AG04450 (cell line): Measurements from ENCODE around the gene ILK. TPM values are rescaled to one million over a fixed set of nuclear protein-coding genes. Genes with fewer than 3 reads are reported as not detected.

Source experiments
- CTCF ChIA-PET: fragments of 300-600, 350-600 bp; formaldehyde crosslinking; extraction: SDS; loops from one replicate; lab custom pipeline; 2022; ENCODE audit warnings: antibody characterized with exemption, inconsistent platforms; lab: Charles Lee
- POLR2A ChIA-PET: fragments of 350-600 bp; formaldehyde crosslinking; extraction: SDS; loops from one replicate; lab custom pipeline; 2021; ENCODE audit warnings: antibody characterized with exemption, inconsistent platforms; lab: Yijun Ruan, JAX
- DNase-seq: peaks from one replicate; pipeline ENCODE4 v3.0.0-alpha.2; 2011; ENCODE audit warnings: low read depth, low spot score
- H3K27ac ChIP-seq: one replicate; pipeline ENCODE4 v1.5.1; 2012; ENCODE audit warnings: low read depth, low read length, control low read depth
- H3K27me3 ChIP-seq: one replicate; pipeline ENCODE4 v1.6.0; 2012; ENCODE audit warnings: low read length; ENCODE audit not compliant: control insufficient read depth, insufficient read depth
- H3K4me3 ChIP-seq: 2 replicates; pipeline ENCODE4 v1.5.1; 2011; ENCODE audit warnings: mild to moderate bottlenecking, low read depth, low read length, control low read depth
- H3K9me3 ChIP-seq: 2 replicates; pipeline ENCODE4 v1.5.1; 2012; ENCODE audit warnings: low read length; ENCODE audit not compliant: control insufficient read depth, insufficient read depth
- polyA plus RNA-seq: library from polyadenylated mRNA; depleted of rRNA; stranded (reverse); fragments of >200 nt; gene quantifications from 2 replicates; pipeline ENCODE4 v1.2.3, GENCODE V29; 2011
- TF ChIP-seq, protein P1 (sequence below): IDR thresholded peaks from 2 replicates; pipeline ENCODE4 v1.5.1; 2011; ENCODE audit warnings: low read depth, low read length, control low read depth, inconsistent platforms

Gene ILK
- polyA plus RNA-seq, 1 experiment, result 362 TPM

DNA sequence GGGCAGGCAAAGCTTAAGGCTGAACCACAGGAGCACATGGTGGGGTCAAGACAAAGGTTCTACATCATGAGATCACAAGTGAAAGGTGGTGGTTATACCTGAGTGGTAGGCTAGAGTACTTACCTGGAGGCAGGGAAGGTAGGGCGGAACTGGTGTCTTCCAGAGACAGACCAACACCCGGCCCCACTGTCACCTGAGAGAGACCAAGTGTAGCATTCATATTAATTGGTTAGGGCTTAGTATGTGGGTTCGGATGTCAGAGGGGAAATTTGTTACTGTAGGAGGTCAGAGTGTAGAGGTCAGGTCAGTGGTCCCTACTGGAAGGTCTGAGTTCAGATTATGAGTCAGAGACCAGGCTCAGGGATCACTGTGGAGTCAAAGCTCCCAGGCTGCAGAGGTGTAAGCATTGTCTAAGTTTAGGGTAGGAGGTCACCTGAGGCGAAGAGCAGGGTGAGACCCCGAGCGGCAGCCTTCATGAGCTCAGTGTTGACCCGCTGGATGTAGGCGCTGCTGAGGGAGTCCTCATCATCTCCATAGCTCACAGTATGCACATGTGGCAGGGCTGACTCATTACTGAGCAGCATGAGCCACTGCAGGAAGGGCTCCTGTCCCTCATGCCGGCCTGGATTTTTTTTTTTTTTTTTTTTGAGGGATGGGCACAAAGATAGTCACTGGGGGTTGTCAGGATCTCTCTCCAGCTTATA is 12.5 kb downstream of the ILK start:
- no peak for DNase-seq
- no peak overlapping the region for H3K4me3 ChIP-seq
- CTCF ChIA-PET, result interaction anchor here (1.1 kb wide), 1 partner anchor 68 kb away, joined by 7 read pairs; the partner anchor contains the start of gene MRPL17
- no peak overlapping the region for H3K27ac ChIP-seq
- TF ChIP-seq, protein P1, sequence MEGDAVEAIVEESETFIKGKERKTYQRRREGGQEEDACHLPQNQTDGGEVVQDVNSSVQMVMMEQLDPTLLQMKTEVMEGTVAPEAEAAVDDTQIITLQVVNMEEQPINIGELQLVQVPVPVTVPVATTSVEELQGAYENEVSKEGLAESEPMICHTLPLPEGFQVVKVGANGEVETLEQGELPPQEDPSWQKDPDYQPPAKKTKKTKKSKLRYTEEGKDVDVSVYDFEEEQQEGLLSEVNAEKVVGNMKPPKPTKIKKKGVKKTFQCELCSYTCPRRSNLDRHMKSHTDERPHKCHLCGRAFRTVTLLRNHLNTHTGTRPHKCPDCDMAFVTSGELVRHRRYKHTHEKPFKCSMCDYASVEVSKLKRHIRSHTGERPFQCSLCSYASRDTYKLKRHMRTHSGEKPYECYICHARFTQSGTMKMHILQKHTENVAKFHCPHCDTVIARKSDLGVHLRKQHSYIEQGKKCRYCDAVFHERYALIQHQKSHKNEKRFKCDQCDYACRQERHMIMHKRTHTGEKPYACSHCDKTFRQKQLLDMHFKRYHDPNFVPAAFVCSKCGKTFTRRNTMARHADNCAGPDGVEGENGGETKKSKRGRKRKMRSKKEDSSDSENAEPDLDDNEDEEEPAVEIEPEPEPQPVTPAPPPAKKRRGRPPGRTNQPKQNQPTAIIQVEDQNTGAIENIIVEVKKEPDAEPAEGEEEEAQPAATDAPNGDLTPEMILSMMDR, result no peak
- no peaks in the 10 kb centered on the region for H3K27me3 ChIP-seq
- no peaks in the 10 kb centered on the region; the same call in 1 of the 2 replicates for H3K9me3 ChIP-seq
- POLR2A ChIA-PET, result no interaction called here

DNA sequence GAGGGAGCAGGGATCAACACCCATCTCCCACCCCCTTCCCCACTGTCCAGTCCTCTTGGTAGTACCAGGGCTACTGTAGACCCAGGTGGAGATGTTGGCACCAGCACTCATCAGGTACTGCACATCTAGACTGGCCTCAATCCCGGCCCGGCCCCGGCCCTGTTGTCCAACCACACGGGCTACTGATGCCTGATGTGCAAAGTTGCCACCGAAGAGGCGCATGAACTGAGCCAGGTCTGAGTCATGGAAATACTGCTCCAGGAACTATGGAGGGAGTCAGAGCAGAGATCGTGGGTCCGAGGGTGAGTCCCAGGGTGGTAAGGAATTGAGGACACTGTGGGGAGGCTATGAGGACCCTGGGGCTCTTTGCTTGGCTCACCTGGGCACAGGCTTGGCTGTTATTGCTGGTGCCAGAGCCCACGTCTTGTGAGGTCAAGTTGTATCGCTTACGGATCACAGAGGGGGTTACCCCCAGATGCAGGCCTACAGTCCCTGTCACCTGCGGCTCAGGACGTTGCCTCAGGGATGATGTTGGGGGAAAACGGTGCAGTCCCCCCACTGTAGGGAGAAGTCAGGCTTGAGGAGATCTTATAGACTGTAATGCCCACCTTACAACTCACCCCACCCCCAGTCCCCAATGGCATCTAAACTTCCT is 13.1 kb downstream of the ILK start:
- TF ChIP-seq, protein P1, result no peak
- Histone ChIP-seq H3K9me3 (no peaks in the 10 kb centered on the region; the same call in 1 of the 2 replicates), H3K27me3 (peaks cover 2% of the 10 kb centered on the region), H3K4me3 (no peak overlapping the region), H3K27ac (no peak overlapping the region)
- no peak for DNase-seq
- ChIA-PET CTCF (interaction anchor here (1.1 to 3.4 kb wide), 2 partner anchors 67 kb away, joined by 7 to 44 read pairs; partner anchors contain the start of gene MRPL17), POLR2A (no interaction called here)

DNA sequence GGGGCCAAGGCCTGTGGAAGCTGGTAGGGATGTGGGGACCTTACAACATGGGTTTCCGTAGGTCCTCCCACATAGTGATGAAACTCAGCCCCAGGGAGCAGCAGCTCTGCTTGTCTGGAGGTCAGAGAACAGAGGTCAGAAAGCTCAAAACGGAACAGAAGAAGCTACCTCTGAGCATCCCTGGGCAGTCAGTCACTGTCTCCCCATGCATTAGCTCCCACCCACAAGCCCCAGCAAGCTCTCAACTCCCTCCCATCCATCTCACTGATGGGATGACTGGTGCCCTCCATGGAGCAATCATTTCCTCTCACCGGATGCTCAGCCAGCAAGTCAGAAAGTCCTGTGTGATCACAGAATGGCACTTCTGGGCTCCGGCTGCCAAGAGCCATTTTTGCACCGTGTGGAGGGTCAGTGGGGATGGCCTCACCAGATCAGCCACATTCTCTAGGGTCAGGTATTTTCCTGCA is 13.8 kb downstream of the ILK start:
- peak overlapping the region; percentile 93 for H3K4me3 ChIP-seq
- H3K27me3 ChIP-seq, result peaks cover 2% of the 10 kb centered on the region
- CTCF ChIA-PET, result interaction anchor here (0.9 to 3.4 kb wide), 8 partner anchors 9 to 238 kb away, joined by 3 to 44 read pairs (median 12); partner anchors contain the start of gene MRPL17
- DNase-seq, result no peak
- POLR2A ChIA-PET, result interaction anchor here (0.7 kb wide), 1 partner anchor 66 kb away, joined by 4 read pairs; the partner anchor contains the start of gene MRPL17
- no peaks in the 10 kb centered on the region; the same call in 1 of the 2 replicates for H3K9me3 ChIP-seq
- TF ChIP-seq, protein P1, result no peak
- no peak overlapping the region for H3K27ac ChIP-seq

DNA sequence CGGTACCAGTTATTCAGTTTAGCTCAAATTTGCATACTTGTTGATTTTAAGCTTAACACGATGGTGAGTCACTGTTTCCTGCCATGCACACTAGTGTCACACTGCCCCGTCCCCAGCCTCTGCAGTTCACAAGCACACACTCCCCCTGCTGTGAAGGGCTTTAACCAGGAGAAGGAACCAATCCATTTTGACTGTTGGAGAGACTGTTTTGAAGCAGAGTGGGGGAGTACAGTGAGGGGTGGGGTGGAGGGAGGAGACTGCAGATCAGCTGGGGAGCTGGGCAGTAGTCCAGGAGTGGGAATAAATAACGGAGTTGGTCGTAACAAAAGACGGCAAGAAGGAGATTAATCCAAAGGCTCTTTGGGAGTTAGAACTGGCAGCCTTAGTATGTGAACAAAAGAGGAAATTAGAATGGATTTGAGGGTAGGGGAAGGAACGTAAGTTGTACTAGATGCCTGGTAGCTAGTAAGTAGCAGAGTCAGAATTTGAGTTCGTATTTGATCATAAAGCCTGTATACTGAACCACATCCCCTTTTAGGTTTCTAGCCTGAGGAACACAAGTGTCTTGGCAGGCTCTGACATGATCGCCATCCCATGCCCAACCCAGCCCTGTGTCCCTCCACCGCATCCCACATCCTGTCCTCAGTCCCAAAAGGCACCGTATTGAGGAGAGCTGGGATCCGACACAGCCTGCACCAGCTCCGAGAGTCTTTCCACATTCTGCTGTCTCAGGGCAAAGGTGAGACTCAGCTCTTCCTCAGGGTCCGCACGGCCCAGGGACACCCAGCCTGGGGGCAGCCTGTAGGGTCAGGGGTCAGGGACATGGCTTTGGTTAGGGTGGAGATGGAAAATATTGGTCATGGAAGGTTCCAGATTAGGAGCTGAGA is 14.8 kb downstream of the ILK start:
- Histone ChIP-seq H3K4me3 (peak overlapping the region; percentile 93), H3K27ac (peak overlapping the region; percentile 73), H3K27me3 (peaks cover 2% of the 10 kb centered on the region), H3K9me3 (no peaks in the 10 kb centered on the region; the same call in 1 of the 2 replicates)
- POLR2A ChIA-PET, result interaction anchor here (0.5 to 1.8 kb wide), 6 partner anchors 10 to 290 kb away, joined by 4 to 12 read pairs (median 8); partner anchors contain the start of genes ILK, MRPL17 and RRP8
- TF ChIP-seq, protein P1, result peak; percentile 19; the same call in 1 of the 2 replicates
- CTCF ChIA-PET, result interaction anchor here (0.8 to 3.4 kb wide), 13 partner anchors 10 to 239 kb away, joined by 3 to 44 read pairs (median 5); partner anchors contain the start of gene MRPL17
- DNase-seq, result peak; percentile 59
